OCI-LY7 (cell line): ENCODE measurements around the gene SLC26A6. TPM values are rescaled to one million over a fixed set of nuclear protein-coding genes. Genes with fewer than 3 reads are reported as not detected.

Experiments
- Bru-seq: library from RNA; stranded (reverse); fragments of 400-500 nt; gene quantifications from one replicate; lab custom pipeline; 2021; lab: Mats Ljungman, UMichigan
- BruChase-seq, 2 experiments: library from RNA; stranded (reverse); fragments of 400-500 nt; gene quantifications; one replicate each; lab custom pipeline; 2021; lab: Mats Ljungman, UMichigan
- BruUV-seq: library from RNA; stranded (reverse); fragments of 400-500 nt; replicated peaks from 2 replicates; lab custom pipeline; 2021; lab: Mats Ljungman, UMichigan
- CTCF ChIA-PET: fragments of 300-600 bp; sonication (Branson Sonifier 250); formaldehyde crosslinking; loops from one replicate; lab custom pipeline; 2022; ENCODE audit warnings: antibody characterized with exemption; ENCODE audit not compliant: unreplicated experiment; lab: Charles Lee
- POLR2A ChIA-PET: fragments of 300-600 bp; sonication (Branson Sonifier 250); formaldehyde crosslinking; loops from one replicate; lab custom pipeline; 2022; ENCODE audit warnings: antibody characterized with exemption; lab: Charles Lee
- DNase-seq: peaks from one replicate; pipeline ENCODE4 v3.0.0-alpha.2; 2015; ENCODE audit warnings: low spot score
- H2AFZ ChIP-seq: fragments of 200-600 bp; sonication (generic), shearing (Covaris generic); 2 replicates; pipeline ENCODE4 v1.6.1; 2014; ENCODE audit warnings: mild to moderate bottlenecking, antibody characterized with exemption, low read length, moderate library complexity
- H3K27ac ChIP-seq: fragments of 200-600 bp; sonication (generic); 2 replicates; pipeline ENCODE4 v1.5.1; 2014; ENCODE audit warnings: mixed run types, low read depth, mild to moderate bottlenecking, moderate library complexity, low read length, inconsistent platforms; ENCODE audit not compliant: poor library complexity, severe bottlenecking
- H3K36me3 ChIP-seq: fragments of 200-600 bp; sonication (generic); 2 replicates; pipeline ENCODE4 v1.6.1; 2014; ENCODE audit warnings: mild to moderate bottlenecking, antibody characterized with exemption, low read length, moderate library complexity, mixed read lengths; ENCODE audit not compliant: insufficient read depth
- H3K4me1 ChIP-seq: fragments of 200-600 bp; sonication (generic); 2 replicates; pipeline ENCODE4 v1.5.1; 2014; ENCODE audit warnings: mild to moderate bottlenecking, low read length; ENCODE audit not compliant: insufficient read depth, poor library complexity, severe bottlenecking
- H3K4me2 ChIP-seq: fragments of 200-600 bp; sonication (generic); 2 replicates; pipeline ENCODE4 v1.6.1; 2014; ENCODE audit warnings: mild to moderate bottlenecking, low read length
- H3K4me3 ChIP-seq: fragments of 200-600 bp; sonication (generic); 2 replicates; pipeline ENCODE4 v1.5.1; 2014; ENCODE audit warnings: mild to moderate bottlenecking, low read depth, low read length; ENCODE audit not compliant: poor library complexity, severe bottlenecking
- H3K79me2 ChIP-seq: fragments of 200-600 bp; sonication (generic); 2 replicates; pipeline ENCODE4 v1.6.1; 2016; ENCODE audit warnings: low read depth, mild to moderate bottlenecking, low read length, moderate library complexity, mixed read lengths; ENCODE audit not compliant: insufficient read depth
- H3K9me2 ChIP-seq: fragments of 200-600 bp; sonication (generic); 2 replicates; pipeline ENCODE4 v1.6.1; 2016; ENCODE audit warnings: mild to moderate bottlenecking, low read length, mixed read lengths; ENCODE audit not compliant: insufficient read depth
- H3K9me3 ChIP-seq: fragments of 200-600 bp; sonication (generic); 2 replicates; pipeline ENCODE4 v1.6.1; 2014; ENCODE audit warnings: mild to moderate bottlenecking, mixed run types, low read length, mixed read lengths
- H4K20me1 ChIP-seq: fragments of 200-600 bp; sonication (generic); 2 replicates; pipeline ENCODE4 v1.6.1; 2014; ENCODE audit warnings: mild to moderate bottlenecking, antibody characterized with exemption, low read length, moderate library complexity, mixed read lengths; ENCODE audit not compliant: insufficient read depth
- CTCF ChIP-seq: fragments of 200-600 bp; sonication (generic); conservative IDR thresholded peaks from 2 replicates; pipeline ENCODE4 v1.5.1; 2014; ENCODE audit warnings: mild to moderate bottlenecking, antibody characterized with exemption, low read length, moderate library complexity, mixed read lengths
- EZH2phosphoT487 ChIP-seq: fragments of 200-600 bp; sonication (generic); IDR thresholded peaks from 2 replicates; pipeline ENCODE4 v1.6.1; 2018; ENCODE audit warnings: low read depth, borderline replicate concordance, mild to moderate bottlenecking, mixed run types, antibody characterized with exemption, low read length, moderate library complexity, mixed read lengths
- intact Hi-C: fragments of 100-400 bp; cut with micrococcal nuclease; formaldehyde crosslinking; loops from one replicate; pipeline ENCODE4 v1.10.0; 2022; ENCODE audit not compliant: unreplicated experiment
- long read RNA-seq: library from polyadenylated mRNA; stranded (forward); transcript quantifications from one replicate; pipeline ENCODE4 v2.0.0, GENCODE V29; 2022
- total RNA-seq, 2 experiments: library from RNA; depleted of rRNA in 1 of 2; stranded (reverse); fragments of >200 nt in 1 of 2; shearing (Covaris generic) in 1 of 2; gene quantifications; 2 replicates each; pipeline ENCODE4 v1.2.3, GENCODE V29; 2014 to 2022

SLC26A6 gene
- total RNA-seq (2014; rRNA removed; shearing (Covaris generic)) (28.4 and 42.1 TPM in 2 replicates), total RNA-seq (2022) (37.2 and 47.3 TPM in 2 replicates), Bru-seq, nascent RNA (percentile 45 among the genes with signal in this experiment), BruChase-seq, experiment 1, labeled RNA remaining after a 6-hour chase (percentile 60 among the genes with signal in this experiment), BruChase-seq, experiment 2, labeled RNA remaining after a 2-hour chase (percentile 64 among the genes with signal in this experiment)
- long read RNA-seq, transcript SLC26A6-207 (21 exons, 2,630 nt), result major isoform, 9 of 39 reads
- long read RNA-seq, transcript SLC26A6-205 (21 exons, 2,589 nt), result major isoform, 9 of 39 reads
- long read RNA-seq, partial matches to known transcripts, result 2 of 39 reads
- long read RNA-seq, other reads (novel, unspliced or antisense), result 19 of 39 reads

GRCh38 chr3:48635222-48636021, at the start of gene SLC26A6:
TSS of gene SLC26A6 (minus strand) at chr3:48635461. CDS start at chr3:48635393, 68 bp downstream.
- H4K20me1 ChIP-seq, result no peaks in the 10 kb centered on the region; the same call in 1 of the 2 replicates
- H3K27ac ChIP-seq, result peak within 1 kb of the TSS; percentile 52
- intact Hi-C loops, result loop anchor here (1.0 to 10.0 kb wide), 7 partner anchors 21 to 231 kb away; partner anchors contain the start of genes ATRIP, CCDC51, TMA7 and UQCRC1
- CTCF ChIA-PET, result interaction anchor here (0.5 to 2.0 kb wide), 9 partner anchors 22 to 241 kb away, joined by 3 to 10 read pairs (median 3); partner anchors contain the start of genes CCDC51, CELSR3, PFKFB4 and TMA7
- POLR2A ChIA-PET, result interaction anchor here (0.6 to 1.6 kb wide), 4 partner anchors 10 to 74 kb away, joined by 3 to 4 read pairs (median 3); no protein-coding TSS in a partner anchor
- H3K4me1 ChIP-seq, result peaks cover 27% of the 10 kb centered on the region
- no peaks in the 10 kb centered on the region; the same call in 1 of the 2 replicates for H3K36me3 ChIP-seq
- H3K79me2 ChIP-seq, result no peaks in the 10 kb centered on the region
- peak within 1 kb of the TSS; percentile 82 for H3K4me2 ChIP-seq
- no peaks in the 10 kb centered on the region for H3K9me3 ChIP-seq
- peak within 1 kb of the TSS; percentile 83 for H2AFZ ChIP-seq
- DNase-seq, result peak; percentile 96
- no TSS peak for BruUV-seq
- TF ChIP-seq EZH2phosphoT487, result no peak
- TF ChIP-seq CTCF, result peak; percentile 85
- H3K9me2 ChIP-seq, result no peaks in the 10 kb centered on the region
- peak within 1 kb of the TSS; percentile 87 for H3K4me3 ChIP-seq

GRCh38 chr3:48684480-48685143, 49.4 kb upstream of the SLC26A6 start:
- H3K9me3 ChIP-seq, result no peaks in the 10 kb centered on the region
- no peak overlapping the region for H2AFZ ChIP-seq
- no peaks in the 10 kb centered on the region for H3K9me2 ChIP-seq
- H3K27ac ChIP-seq, result no peak overlapping the region
- peaks cover 42% of the 10 kb centered on the region for H3K4me1 ChIP-seq
- H3K4me2 ChIP-seq, result peak overlapping the region; percentile 93
- intact Hi-C loops, result loop anchor here (2.0 kb wide), 1 partner anchor 22 kb away; the partner anchor contains the start of gene CELSR3
- peak; percentile 33 for DNase-seq
- H3K4me3 ChIP-seq, result peak overlapping the region; percentile 84
- ChIA-PET CTCF (interaction anchor here (0.6 to 1.5 kb wide), 2 partner anchors 38 to 50 kb away, joined by 3 read pairs; partner anchors contain the start of gene SLC26A6), POLR2A (interaction anchor here (0.5 to 1.5 kb wide), 2 partner anchors 17 to 52 kb away, joined by 3 to 5 read pairs; no protein-coding TSS in a partner anchor)
- no peaks in the 10 kb centered on the region for H4K20me1 ChIP-seq
- peaks cover 52% of the 10 kb centered on the region for H3K36me3 ChIP-seq
- H3K79me2 ChIP-seq, result peaks cover 7% of the 10 kb centered on the region; the same call in 1 of the 2 replicates
- TF ChIP-seq CTCF (no peak), EZH2phosphoT487 (no peak)
- BruUV-seq, result no TSS peak
